ENCODE results near the gene GTPBP1.

The GTPBP1 gene

GRCh38 chr22:38760477-38761201 lies 54.9 kb downstream of the GTPBP1 start:
- no peak for DNase-seq (ENCODE audit: low spot score)

- no peak for DNase-seq (ENCODE audit: low spot score)
Observed at GRCh38 chr22:38761202-38762162, 55.7 kb downstream of the GTPBP1 start.

- no peak for DNase-seq (ENCODE audit: low spot score)
Observed at GRCh38 chr22:38762551-38762983, 56.8 kb downstream of the GTPBP1 start.

GRCh38 chr22:38766076-38766777 lies 60.5 kb downstream of the GTPBP1 start:
- DNase-seq (ENCODE audit: low spot score), result no peak

- no peak for DNase-seq (ENCODE audit: low spot score)
Observed at GRCh38 chr22:38767313-38767712, 61.6 kb downstream of the GTPBP1 start.

GRCh38 chr22:38768036-38768435 lies 62.3 kb downstream of the GTPBP1 start:
- no peak for DNase-seq (ENCODE audit: low spot score)

GRCh38 chr22:38770257-38770949 lies 64.7 kb downstream of the GTPBP1 start:
- DNase-seq (ENCODE audit: low spot score), result no peak

GRCh38 chr22:38772623-38772873 lies 66.8 kb downstream of the GTPBP1 start:
- DNase-seq (ENCODE audit: low spot score), result no peak

GRCh38 chr22:38773363-38773946 lies 67.7 kb downstream of the GTPBP1 start:
- no peak for DNase-seq (ENCODE audit: low spot score)

- DNase-seq (ENCODE audit: low spot score), result no peak
Observed at GRCh38 chr22:38774496-38775166, 68.9 kb downstream of the GTPBP1 start.

GRCh38 chr22:38775656-38776055 lies 69.9 kb downstream of the GTPBP1 start:
- DNase-seq (ENCODE audit: low spot score), result peak; percentile 61

GRCh38 chr22:38776086-38776485 lies 70.3 kb downstream of the GTPBP1 start:
- DNase-seq (ENCODE audit: low spot score), result no peak

GRCh38 chr22:38777087-38777671 lies 71.4 kb downstream of the GTPBP1 start:
- no peak for DNase-seq (ENCODE audit: low spot score)

GRCh38 chr22:38781033-38781432 lies 75.3 kb downstream of the GTPBP1 start:
- DNase-seq (ENCODE audit: low spot score), result no peak

- no peak for DNase-seq (ENCODE audit: low spot score)
Observed at GRCh38 chr22:38782402-38783094, 76.8 kb downstream of the GTPBP1 start.
